GM19467 (cell line): ENCODE results near the gene DLL4.
"Not testable (repeated sequence)": the region's sequence is repeated elsewhere in the genome, so short reads cannot be mapped to it uniquely, and the experiment has no call there.

Experiments
- ATAC-seq: cut with Tn5 transposase; IDR thresholded peaks from one replicate; pipeline ENCODE4 v1.9.1; 2021; ENCODE audit warnings: mild to moderate bottlenecking, moderate library complexity; ENCODE audit not compliant: unreplicated experiment

The DLL4 gene

DNA sequence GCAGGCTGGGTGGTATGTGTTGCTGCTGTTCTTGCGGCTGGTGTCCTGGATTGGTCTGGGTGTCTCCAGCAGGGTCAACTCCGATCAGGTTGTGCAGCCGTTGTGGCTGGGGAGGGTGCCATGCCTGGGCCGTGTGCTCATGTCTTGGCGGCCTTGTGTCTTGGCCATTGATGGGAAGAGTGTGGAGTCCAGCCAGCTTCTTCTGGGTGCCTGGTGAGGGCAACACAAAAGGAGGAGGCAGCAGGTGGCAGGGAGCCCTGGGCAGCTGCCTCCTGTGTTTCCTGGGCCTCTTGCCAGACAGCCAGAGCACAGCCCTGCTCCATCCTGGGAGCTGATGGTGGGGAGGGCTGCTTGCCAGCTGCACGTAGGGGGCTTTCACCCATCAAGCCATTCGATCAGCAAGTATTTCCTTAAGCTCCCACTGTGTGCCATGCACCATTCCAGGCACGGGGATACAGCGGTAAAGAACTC, 28.5 kb downstream of the DLL4 start:
- no peak for ATAC-seq

- no peak for ATAC-seq
These were observed 29.0 kb downstream of the DLL4 start for GRCh38 chr15:40958146-40958545.

DNA sequence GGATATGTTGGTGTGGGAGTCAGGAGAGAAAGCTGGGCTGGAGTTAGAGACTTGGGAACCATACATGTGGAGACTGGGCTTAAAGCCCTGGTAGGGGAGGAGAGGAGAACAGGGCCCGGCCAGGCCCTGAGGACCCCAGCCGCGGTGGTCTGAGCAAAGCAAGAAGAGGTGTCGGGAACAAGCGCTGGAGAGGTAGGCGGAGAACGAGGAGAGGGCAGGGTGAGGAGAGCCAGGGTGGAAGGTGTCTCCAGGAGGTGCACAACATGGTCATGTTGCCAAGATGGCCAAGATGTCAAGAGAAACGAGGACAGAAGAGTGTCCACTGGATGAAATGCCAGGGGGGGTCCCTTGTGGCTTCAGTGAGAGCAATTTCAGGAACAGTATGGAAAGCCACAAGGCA, 29.6 kb downstream of the DLL4 start:
- no peak for ATAC-seq

GRCh38 chr15:40959331-40960141, 30.4 kb downstream of the DLL4 start:
- ATAC-seq = no peak

GRCh38 chr15:40960151-40960885, 31.2 kb downstream of the DLL4 start:
- no peak for ATAC-seq

DNA sequence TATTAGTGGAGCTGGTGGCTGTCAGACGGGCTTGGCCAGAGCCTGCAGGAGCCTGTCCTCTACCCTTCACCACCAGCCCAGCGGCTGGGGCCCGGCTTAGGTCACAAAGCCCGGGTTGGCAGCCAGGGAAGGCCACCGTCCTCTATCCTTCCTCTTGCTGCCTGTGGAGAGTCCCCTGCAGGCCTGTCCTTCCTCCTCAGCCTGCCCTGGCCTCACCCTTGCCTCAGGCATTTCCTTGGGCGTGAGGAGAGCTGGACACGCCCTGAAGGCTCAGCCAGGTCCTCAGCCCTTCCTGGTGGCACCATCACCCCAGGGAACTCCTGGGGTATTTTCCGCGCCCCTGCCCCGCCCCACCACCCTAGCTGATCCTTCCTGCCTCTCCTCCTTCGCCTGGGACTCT, 31.8 kb downstream of the DLL4 start:
- no peak for ATAC-seq

- not testable (repeated sequence) for ATAC-seq
These were observed 32.6 kb downstream of the DLL4 start for GRCh38 chr15:40961740-40962139.

DNA sequence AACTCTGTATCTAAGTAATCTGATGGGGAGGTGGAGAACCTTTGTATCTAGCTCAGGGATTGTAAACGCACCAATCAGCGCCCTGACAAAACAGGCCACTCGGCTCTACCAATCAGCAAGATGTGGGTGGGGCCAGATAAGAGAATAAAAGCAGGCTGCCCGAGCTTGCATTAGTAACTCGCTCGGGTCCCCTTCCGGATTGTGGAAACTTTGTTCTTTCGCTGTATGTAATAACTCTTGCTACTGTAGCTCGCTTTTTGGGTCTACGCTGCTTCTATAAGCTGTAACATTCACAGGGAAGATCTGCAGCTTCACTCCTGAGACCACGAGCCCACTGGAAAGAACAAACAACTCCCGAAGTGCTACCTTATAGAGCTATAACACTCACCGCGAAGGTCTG, 33.2 kb downstream of the DLL4 start:
- ATAC-seq = not testable (repeated sequence)

GRCh38 chr15:40963201-40963600, 34.1 kb downstream of the DLL4 start:
- ATAC-seq = no peak

DNA sequence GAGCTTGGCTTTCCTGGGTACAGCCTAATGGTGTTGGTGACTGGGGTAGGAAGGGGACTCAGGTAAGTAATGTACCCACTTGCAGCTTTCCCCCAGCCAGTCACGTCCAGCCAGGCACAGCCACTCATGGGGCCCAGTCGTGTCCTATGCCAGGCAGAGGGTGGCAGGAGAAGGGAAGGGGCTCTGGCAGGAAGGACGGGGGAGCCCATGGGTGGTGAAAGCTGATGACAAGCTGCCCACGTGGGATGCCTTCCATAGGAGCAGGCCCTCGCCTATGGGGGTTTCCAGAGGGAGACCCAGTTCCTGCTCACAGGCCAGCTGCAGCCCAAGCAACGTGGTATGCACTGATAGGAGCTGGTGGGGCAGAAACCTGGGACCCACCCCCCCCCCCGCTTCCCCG, 34.9 kb downstream of the DLL4 start:
- ATAC-seq = no peak

GRCh38 chr15:40964634-40965033, 35.5 kb downstream of the DLL4 start:
- no peak for ATAC-seq

DNA sequence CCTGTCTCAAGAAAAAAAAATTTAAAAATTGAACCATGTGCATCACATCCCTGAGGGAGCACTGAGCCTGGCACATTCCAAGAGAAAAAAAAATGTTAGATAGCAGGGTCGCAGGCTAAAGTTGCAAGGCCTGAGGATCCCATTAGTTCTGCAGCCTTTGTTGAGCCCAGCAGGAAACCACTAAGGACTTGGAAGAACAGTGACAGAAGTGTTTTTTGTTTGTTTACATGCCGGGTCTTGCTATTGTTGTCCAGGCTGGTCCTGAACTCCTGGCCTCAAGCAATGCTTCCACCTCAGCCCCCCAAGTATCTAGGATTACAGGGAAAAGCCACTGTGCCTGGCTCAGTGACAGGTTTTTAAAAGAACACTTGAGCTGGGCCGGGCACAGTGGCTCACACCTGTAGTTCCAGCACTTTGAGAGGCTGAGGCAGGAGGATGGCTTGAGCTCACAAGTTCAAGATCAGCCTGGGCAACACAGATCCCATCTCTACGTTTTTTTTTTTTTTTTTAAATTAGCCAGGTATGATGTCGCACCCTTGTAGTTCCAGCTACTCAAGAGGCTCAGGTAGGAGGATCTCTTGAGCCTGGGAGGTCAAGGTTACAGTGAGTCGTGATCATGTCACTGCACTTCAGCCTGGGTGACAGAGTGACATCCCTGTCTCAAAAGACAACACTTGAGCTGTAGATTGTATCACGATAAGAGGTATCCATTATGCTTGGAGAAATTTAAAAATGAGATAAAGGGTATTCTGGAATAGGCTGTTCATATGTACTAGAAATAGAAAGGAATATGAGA, 39.3 kb downstream of the DLL4 start:
- no peak for ATAC-seq

- no peak for ATAC-seq
These were observed 40.2 kb downstream of the DLL4 start for GRCh38 chr15:40969363-40969762.

- no peak for ATAC-seq
These were observed 45.7 kb downstream of the DLL4 start for GRCh38 chr15:40974879-40975278.

DNA sequence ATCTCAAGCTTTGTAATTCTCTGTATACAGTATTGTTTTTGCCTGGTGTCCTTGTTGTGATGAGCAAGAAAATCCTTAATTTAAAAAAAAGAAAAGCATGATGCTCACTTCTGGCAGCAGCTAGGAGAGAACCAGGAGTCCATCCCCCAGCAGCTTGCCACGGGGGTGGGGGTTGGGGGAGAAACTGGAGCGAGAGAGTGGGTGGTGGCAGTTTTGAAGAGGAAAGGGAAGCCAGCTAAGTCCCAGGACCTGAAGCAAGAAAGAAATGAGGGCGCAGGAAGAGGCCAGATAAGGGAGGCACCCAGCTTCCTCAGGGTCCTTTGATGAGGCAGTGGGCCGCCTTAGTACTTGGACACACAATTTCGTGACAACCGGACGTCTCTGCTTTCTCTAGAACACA, 47.7 kb downstream of the DLL4 start:
- ATAC-seq = no peak

DNA sequence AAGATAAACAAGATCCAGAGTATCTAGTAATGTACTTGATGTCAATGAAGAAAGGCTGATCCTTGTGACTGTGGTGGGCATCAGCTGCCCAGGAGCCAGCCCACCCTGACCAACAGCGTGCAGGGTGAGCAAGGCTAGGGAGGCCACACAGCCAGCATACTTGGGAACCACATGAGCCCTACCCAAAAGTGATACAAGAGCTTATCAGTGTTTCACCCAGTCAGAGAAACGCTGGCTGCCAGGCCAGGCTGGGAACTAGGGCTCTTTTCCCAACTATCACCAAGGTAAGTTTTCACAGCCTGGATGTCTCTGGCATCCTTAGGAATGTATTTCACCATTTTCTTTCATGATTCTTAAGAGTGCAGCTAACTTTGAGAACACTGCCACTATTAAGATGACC, 49.0 kb downstream of the DLL4 start:
- ATAC-seq = no peak

DNA sequence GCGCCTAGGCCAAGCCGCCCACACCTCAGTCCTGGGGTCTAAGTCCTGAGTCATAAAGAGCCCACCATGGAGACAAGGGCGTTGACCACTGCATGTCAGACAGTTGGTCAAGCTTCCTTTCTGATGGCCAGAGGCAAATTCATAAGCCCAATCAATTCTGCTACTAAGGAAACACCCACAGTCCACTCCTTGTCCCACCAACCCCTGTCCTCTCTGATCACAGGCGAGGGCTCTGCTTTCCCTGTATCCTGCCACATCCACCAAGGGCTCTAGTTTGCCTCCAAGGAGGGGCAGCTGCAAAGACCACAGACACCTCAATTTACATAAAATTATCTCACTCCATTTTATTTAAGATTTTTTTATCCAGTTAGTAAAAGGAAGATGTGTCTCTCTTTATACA, 49.4 kb downstream of the DLL4 start:
- no peak for ATAC-seq

GRCh38 chr15:40981186-40981585, 52.0 kb downstream of the DLL4 start:
- no peak for ATAC-seq

- ATAC-seq = no peak
These were observed 53.7 kb downstream of the DLL4 start for GRCh38 chr15:40982855-40983254.

DNA sequence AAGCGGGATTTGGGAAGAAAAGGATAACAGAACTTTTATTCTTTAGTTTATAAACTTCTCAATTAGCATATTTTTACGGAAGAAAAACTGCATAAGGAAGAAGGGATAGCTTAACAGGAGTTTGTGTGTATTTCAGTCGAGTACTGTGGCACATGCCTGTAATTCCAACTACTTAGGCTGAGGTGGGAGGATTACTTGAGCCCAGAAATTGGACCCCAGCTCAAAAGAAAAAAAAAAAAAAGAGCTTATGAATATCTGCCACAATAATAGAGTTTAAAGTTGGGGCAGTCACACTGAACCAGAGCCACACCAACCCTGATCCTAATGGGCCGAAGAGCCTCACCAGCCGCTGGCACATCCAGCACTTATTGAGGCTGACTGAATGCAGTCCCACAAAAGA, 55.3 kb downstream of the DLL4 start:
- no peak for ATAC-seq

DNA sequence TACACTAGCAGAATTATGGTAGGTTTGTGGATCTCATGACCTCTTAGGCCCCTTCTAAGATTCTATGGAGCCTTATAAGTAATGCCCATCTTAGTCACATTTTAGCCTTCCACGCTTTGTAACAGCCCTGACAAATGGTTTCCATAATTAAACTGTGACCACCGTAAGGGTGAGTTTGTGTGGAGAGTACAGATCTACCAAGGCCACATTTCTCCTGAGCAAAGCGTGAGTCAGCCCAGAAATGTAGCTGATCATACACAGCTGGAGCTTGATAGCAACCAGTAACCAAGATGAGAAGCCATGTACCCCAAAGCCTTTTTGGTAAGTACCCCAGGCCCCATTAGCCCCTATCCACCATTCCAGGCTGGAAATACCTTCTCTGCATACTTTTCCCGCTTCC, 55.8 kb downstream of the DLL4 start:
- ATAC-seq = no peak
